Measurements from ENCODE around the gene LEP.

The LEP gene

DNA sequence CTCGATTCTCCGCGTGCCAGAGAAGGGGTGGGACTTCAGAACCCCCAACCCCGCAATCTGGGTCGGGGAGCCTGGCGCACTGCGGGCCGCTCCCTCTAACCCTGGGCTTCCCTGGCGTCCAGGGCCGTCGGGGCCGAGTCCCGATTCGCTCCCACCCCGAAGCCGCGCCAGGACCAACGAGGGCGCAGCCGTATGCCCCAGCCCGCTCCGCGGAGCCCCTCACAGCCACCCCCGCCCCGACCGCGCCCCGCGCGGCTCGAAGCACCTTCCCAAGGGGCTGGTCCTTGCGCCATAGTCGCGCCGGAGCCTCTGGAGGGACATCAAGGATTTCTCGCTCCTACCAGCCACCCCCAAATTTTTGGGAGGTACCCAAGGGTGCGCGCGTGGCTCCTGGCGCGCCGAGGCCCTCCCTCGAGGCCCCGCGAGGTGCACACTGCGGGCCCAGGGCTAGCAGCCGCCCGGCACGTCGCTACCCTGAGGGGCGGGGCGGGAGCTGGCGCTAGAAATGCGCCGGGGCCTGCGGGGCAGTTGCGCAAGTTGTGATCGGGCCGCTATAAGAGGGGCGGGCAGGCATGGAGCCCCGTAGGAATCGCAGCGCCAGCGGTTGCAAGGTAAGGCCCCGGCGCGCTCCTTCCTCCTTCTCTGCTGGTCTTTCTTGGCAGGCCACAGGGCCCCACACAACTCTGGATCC lies at the start of gene LEP:
Gene LEP (plus strand): TSS at position 583 of the 691 bp plus-strand sequence. CDS start 10,741 bp downstream, outside the sequence.
- no peak for DNase-seq (ENCODE audit: low read depth, low spot score)

DNA sequence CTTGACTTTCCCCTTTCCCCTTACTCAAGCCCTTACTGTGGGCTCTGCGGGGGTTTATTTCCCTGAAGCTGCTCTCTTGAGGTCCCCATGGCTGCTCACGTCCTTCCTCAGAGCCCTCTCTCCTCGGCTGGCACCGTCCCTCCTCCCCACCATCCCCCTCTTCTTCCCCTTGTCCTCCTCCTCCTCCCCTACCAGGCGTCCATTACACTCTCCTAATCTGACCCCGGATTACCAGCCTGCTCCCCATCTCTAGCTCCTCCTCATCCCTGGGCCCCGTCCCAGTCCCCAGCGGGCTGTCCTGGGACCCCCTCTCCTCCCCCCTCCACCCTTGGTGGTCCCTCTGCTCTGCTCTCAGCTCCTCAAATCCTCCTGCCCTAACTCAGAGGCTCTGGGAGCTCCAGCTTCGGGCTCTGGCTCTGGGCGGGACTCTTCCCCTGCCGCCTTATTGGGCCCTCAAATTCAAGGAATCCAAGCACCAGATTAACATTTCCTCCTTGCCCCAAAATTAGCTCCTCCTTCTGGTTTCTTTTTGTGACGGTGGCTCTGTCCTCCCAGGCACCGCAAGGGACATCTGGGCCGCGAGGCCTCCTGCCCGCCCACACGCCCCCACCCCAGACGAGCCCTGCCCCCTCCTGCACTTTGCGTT lies 48.5 kb upstream of the LEP start:
- no peak for DNase-seq (ENCODE audit: low read depth, low spot score)

GRCh38 chr7:128194533-128195282 lies 46.4 kb upstream of the LEP start:
- no peak for DNase-seq (ENCODE audit: low read depth, low spot score)

DNA sequence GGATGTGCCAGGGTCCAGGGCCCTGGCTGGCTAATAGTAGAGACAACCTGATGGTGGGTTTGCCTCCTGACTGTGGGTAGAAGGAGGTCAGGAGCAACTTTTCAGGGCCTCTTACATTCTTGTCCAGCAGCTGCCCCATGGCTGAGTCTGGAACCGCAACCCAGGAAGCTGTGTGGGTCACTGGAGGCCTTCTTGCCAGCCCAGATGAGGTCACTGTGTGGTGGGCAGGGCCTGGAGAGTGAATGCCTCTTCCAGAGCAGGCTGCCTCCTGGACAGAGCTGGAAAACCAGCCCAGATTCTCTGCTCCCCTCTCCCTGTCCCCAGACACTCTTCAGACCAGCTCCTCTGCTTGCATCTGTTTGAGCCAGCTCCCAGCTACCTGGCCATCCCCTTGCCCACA lies 43.5 kb upstream of the LEP start:
- DNase-seq (ENCODE audit: low read depth, low spot score), result no peak

DNA sequence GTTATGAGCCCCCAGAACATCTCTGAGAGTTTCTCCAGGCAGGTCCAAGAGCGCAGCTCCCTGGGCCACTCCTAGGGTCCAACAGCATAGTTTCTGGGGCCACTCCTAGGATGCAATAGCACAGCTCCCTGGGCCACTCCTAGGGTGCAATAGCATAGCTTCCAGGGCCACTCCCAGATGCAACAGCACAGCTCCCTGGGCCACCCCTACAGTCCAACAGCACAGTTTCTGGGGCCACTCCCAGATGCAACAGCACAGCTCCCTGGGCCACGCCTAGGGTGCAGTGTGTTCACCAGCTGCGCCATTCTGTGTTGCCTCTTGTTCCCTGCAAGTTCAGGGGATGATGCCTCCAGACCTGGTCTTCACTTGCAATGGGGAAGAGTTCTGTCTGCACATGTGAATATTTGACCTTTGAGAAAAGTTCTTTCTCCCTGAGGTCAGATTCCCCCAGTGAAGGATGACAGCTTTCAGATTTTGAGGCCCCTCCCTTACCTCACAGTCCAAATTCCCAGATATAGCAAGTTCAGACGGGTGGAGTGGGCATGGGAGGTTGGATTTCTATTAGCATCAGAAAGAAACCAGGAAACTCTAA lies 43.0 kb upstream of the LEP start:
- no peak for DNase-seq (ENCODE audit: low read depth, low spot score)

DNA sequence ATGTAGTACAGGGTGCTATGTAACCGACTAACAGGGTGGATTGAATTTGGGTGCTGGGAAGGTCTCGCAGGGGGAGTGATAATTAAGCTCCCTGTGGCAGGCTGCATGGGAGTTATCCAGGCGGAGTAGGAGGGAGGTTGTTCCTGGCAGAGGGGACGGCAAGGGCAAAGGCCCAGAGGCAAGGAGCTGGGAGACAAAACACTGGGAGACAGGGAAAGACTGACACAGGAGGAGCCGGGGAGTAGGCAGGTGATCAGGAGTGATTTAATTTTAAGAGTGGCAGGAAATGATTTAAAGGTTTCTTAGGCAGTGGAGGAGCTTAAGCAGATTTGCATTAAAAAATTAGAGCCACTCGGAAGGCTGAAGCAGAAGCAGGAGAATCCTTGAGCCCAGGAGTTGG lies 40.7 kb upstream of the LEP start:
- DNase-seq (ENCODE audit: low read depth, low spot score), result no peak

GRCh38 chr7:128201067-128201689 lies 39.9 kb upstream of the LEP start:
- no peak for DNase-seq (ENCODE audit: low read depth, low spot score)

DNA sequence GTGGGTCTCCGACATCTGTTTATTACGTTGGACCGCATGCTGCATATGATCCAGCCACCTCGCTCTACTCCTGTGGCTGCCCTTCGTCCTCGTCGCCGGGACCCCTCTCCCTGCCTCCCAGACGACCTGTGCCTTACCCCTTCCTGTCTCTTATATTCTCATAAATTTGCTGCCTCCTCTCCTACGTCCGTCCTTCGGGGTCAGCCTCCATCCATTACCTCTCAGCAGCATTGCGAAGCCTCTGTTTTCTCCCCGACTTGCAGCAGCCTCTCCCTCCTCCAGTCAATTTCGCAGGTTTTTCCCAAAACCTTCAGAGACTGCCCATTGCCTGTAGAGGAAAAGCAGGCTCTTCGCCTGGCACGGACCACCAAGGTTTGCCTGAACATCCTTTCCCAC lies 39.4 kb upstream of the LEP start:
- no peak for DNase-seq (ENCODE audit: low read depth, low spot score)

DNA sequence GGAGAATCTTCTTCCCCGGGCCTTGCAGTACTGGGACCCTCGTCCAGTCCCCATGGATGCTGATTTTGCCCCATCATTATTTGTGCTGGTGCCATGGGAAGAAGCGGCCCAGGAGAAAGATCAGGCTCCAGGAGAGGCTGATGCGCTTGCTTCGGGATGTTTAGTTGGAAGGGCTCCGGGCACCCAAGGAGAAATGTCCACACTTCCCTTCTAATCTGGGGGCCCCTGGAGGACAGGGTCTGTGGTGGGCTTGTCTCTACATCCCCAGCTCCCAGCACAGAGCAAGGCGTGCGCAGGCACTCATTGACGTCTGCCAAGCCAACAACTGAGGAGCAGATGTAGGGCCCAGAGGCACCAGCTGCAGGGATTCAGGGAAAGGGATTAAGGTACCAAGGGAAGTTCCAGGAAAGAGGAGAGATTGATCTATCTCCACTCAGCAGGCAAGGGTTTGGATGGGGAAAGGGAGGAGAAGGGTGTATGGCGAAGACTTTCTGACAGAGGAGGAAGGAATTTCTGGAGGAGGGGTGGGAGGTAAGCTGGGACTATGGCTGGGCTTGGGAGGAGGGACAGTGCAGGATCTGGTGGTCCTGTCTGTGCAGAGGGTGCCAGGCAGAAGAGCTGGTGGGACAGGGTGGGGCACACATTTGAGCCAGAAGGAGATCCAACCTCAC lies 38.7 kb upstream of the LEP start:
- DNase-seq (ENCODE audit: low read depth, low spot score), result no peak

DNA sequence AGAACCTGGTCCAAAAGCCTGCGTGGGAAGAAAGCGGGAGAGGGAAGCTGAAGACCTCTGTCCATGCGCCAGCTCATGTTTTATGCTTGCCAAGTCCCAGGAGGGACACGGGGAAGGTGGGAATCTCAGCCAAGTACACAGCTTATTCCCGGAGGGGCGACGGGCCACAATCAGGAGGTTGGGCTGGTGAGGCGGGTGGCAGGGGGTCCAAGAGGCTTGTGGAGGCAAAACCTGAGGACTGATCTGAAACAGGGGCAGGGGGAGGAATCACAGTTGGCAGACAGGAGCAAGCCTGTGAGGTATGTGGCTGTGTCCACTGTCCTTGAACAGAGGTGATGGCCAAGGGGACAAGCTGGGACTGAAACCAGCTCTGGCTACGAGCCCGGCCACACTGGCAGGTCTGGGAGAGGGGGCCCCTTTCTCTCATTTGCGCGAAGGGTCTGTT lies 38.0 kb upstream of the LEP start:
- no peak for DNase-seq (ENCODE audit: low read depth, low spot score)

DNA sequence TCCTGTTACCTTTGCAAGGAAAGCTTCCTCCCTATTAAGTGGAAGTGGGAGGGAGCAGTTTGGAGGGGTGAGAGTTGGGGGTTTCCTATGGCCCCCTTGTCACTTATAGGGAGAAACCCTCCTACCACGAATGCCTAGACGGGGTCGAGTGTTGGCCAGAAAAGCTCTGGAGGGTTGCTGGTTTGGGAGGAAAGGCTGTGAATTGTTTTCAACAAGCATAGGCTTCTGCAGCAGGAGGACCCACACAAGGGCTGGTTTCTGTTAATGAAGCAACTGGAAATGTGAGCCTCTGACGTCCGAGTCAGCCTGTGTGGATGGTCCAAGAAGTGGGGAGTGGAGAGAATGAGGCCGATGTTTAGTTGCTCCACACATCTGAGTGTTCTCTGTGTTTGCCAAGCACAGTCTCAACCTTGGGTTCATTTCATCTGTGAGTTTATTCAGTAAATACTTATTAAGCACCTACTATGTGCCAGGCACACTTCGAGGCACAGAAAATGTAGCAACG lies 37.3 kb upstream of the LEP start:
- DNase-seq (ENCODE audit: low read depth, low spot score), result no peak

DNA sequence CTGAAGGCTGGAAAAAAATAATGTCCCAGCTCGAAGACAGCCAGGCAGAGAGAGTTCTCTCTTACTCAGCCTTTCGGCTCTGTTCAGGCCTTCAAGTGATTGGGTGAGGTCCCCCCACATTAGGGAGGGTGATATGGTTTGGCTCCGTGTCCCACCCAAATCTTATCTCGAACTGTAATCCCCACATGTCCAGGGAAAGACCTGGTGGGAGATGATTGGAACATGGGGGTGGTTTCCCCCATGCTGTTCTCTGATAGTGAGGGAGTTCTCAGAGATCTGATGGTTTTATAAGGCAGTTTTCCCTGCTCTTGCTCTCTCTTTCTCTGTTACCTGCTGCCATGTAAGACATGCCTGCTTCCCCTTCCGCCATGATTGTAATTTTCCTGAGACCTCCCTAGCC lies 36.6 kb upstream of the LEP start:
- DNase-seq (ENCODE audit: low read depth, low spot score), result no peak

- no peak for DNase-seq (ENCODE audit: low read depth, low spot score)
Measured at GRCh38 chr7:128205068-128205467, 36.0 kb upstream of the LEP start.

DNA sequence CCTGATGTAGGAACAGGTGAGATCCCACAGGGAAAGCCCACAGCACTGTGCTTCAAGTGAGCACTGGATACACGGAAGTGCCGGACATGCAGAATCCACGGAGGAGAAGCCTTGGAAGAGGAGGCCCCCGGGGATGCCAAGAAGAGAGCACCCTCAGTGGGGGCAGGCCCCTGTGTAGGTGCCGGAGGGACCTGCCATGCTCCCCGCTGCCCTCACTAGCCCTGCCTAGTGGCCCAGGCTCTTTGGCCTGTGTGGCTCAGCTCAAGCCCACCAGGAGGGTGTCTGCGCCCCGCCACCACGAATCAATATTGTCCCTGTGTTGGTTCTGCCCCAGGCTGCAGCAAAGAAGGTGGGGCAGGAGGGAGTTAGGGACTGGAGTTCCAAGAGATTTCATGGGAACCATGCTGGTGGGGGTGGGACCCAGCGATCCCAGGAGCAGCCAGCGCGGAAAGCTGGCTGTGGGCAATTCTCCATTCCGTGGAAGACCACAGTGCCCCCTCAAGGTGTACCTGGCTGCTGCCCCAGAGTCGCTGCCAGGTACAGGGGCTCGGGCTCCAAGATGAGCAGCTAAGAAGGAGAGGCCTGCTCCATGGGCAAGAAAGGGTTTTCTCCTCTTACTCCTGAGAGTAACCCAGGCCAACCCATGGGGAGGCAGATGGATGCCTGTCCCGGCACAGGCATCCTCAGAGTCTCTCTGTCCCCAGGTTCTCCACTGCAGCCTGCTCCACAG lies 34.9 kb upstream of the LEP start:
- DNase-seq (ENCODE audit: low read depth, low spot score), result no peak

GRCh38 chr7:128206747-128207500 lies 34.2 kb upstream of the LEP start:
- no peak for DNase-seq (ENCODE audit: low read depth, low spot score)

GRCh38 chr7:128207609-128208008 lies 33.5 kb upstream of the LEP start:
- DNase-seq (ENCODE audit: low read depth, low spot score), result no peak

DNA sequence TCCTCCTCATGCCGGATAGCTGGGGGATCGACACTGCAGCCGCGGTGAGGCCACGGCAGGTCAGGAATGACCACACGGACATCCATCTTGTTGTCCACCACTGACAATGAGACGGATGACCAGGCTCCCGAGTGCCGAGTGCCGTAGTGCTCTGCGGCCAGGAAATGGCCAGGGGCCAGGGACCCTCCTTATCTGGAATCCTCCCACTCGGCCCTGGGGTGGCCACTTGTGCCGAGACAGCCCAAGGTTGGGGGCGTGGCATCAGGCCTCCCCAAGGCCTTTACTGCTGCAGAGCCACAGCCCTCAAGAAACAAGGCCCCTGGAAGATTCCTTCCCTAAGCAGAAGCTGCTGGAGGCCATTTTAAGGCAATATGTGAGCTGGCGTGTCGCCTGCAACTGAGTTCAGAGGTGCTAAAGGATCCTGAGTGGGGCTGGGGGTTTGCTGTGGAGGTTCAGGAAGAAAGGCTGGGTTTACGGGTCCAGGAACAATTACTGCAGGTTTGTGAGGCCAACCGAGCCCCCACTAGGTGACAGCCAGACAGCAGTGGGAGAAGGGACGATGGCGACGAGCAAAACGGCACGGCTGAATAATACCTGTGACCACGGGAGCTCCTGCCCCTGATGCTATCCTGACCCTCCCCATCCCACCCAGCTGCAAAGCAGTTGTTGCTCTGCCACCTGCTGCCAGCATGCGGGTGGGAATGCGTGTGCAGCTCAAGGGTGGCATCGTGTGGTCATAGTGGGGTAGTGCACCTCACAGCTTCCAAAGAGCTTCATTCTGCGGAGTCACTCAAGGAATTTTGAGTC lies 31.6 kb upstream of the LEP start:
- peak; percentile 41 for DNase-seq (ENCODE audit: low read depth, low spot score)

DNA sequence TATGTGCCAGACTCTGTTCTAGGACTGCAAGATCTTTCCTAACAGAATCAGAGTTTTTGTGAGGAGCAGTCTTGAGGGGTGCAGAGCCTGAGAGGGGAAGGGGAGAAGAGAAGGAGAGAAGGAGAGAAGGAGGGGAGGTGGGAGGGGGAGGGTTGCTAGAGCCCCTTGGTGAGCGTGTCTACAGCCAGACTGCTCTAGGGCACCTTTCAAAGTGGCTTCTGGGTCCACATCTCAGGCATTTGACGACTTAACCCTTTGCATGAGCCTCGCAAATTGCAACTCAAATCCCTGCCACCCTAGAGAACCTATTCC lies 31.1 kb upstream of the LEP start:
- no peak for DNase-seq (ENCODE audit: low read depth, low spot score)

All from smooth muscle cell of the brain vasculature (primary cell).